Stomach (tissue), 4 donors: ENCODE measurements around the gene FZD7.

Experiments used
- CTCF ChIP-seq, 7 experiments: fragments of 450-650 bp in 4 of 7; fragments of 200-600 bp in 3 of 7; sonication (generic) in 3 of 7; IDR thresholded peaks; one replicate each; pipeline ENCODE4 v1.5.1; 2016 to 2019; ENCODE audit warnings: antibody characterized with exemption in 7 of 7, control low read depth in 2 of 7, mild to moderate bottlenecking in 1 of 7
- EP300 ChIP-seq: sonication (generic); formaldehyde crosslinking; IDR thresholded peaks from one replicate; pipeline ENCODE4 v1.6.1; 2017; ENCODE audit warnings: antibody characterized with exemption
- POLR2A ChIP-seq, 4 donors: fragments of 450-650 bp; IDR thresholded peaks; one replicate each; pipeline ENCODE4 v1.6.1; 2016; ENCODE audit warnings: antibody characterized with exemption in 4 of 4, control low read depth in 2 of 4, mild to moderate bottlenecking in 1 of 4, moderate library complexity in 1 of 4
- POLR2AphosphoS5 ChIP-seq, 3 donors: sonication (generic); formaldehyde crosslinking; IDR thresholded peaks; one replicate each; pipeline ENCODE4 v1.6.1; 2016; ENCODE audit warnings: antibody characterized with exemption in 3 of 3

- TF ChIP-seq POLR2A (IDR thresholded peaks at IDR 0.05) (no peak), CTCF (IDR thresholded peaks at IDR 0.05) (no peak), POLR2AphosphoS5 (IDR thresholded peaks at IDR 0.05) (no peak), EP300 (no peak)
Measured at GRCh38 chr2:202061695-202062094, 28.0 kb downstream of the FZD7 start.
